Measurements from ENCODE around the gene SIGLEC11.
"Not testable (repeated sequence)": the region's sequence is repeated elsewhere in the genome, so short reads cannot be mapped to it uniquely, and the experiment has no call there.

Gene SIGLEC11

GRCh38 chr19:49950956-49951526 is 9.9 kb downstream of the SIGLEC11 start:
- no peak for DNase-seq

- no peak for DNase-seq
Measured at GRCh38 chr19:49950590-49950948, 10.4 kb downstream of the SIGLEC11 start.

- no peak for DNase-seq
Measured at GRCh38 chr19:49949742-49950589, 11.0 kb downstream of the SIGLEC11 start.

- DNase-seq = no peak
Measured at GRCh38 chr19:49946415-49946814, 14.6 kb downstream of the SIGLEC11 start.

- DNase-seq = not testable (repeated sequence)
Measured at GRCh38 chr19:49944567-49944966, 16.4 kb downstream of the SIGLEC11 start.

- DNase-seq = no peak
Measured at GRCh38 chr19:49940482-49940791, 20.5 kb downstream of the SIGLEC11 start.

GRCh38 chr19:49939721-49940481 is 21.1 kb downstream of the SIGLEC11 start:
- DNase-seq = no peak

GRCh38 chr19:49938662-49939061 is 22.3 kb downstream of the SIGLEC11 start:
- DNase-seq = no peak

GRCh38 chr19:49937750-49938381 is 23.1 kb downstream of the SIGLEC11 start:
- DNase-seq = peak; percentile 84 to 89

- no peak for DNase-seq
Measured at GRCh38 chr19:49936549-49936948, 24.4 kb downstream of the SIGLEC11 start.

GRCh38 chr19:49933643-49934042 is 27.3 kb downstream of the SIGLEC11 start:
- DNase-seq = no peak

GRCh38 chr19:49932731-49933131 is 28.2 kb downstream of the SIGLEC11 start:
- DNase-seq = peak; percentile 40 to 47

GRCh38 chr19:49932041-49932451 is 28.9 kb downstream of the SIGLEC11 start:
- DNase-seq = no peak

GRCh38 chr19:49931293-49932040 is 29.5 kb downstream of the SIGLEC11 start:
- no peak for DNase-seq

- DNase-seq = no peak
Measured at GRCh38 chr19:49930483-49931011, 30.4 kb downstream of the SIGLEC11 start.

- peak; percentile 91 to 93 for DNase-seq
Measured at GRCh38 chr19:49929611-49930482, 31.1 kb downstream of the SIGLEC11 start.

GRCh38 chr19:49929121-49929610 is 31.8 kb downstream of the SIGLEC11 start, which contains the start of the genes ATF5 and NUP62:
Gene ATF5 (plus strand): TSS chr19:49929205. CDS start chr19:49930851, 1,646 bp downstream.
Gene NUP62 (minus strand): TSS chr19:49929504. CDS start chr19:49909807, 19,697 bp downstream.
- DNase-seq = peak; percentile 91 to 94

- no peak for DNase-seq
Measured at GRCh38 chr19:49927526-49928264, 33.3 kb downstream of the SIGLEC11 start.

- no peak for DNase-seq
Measured at GRCh38 chr19:49926515-49926914, 34.5 kb downstream of the SIGLEC11 start.

- DNase-seq = no peak
Measured at GRCh38 chr19:49925486-49925885, 35.5 kb downstream of the SIGLEC11 start.

All from activated CD4-positive, alpha-beta T cell treated with anti-CD3 and anti-CD28 coated beads, Interleukin-2, amount 50 U/mL, for 48 hours (primary cell).